Ishikawa (cell line): ENCODE results near the gene NRXN3.

Experiments used
- CEBPB ChIP-seq: IDR thresholded peaks from 2 replicates; pipeline ENCODE4 v1.6.1; 2012
- CREB1 ChIP-seq: IDR thresholded peaks from 2 replicates; pipeline ENCODE4 v1.6.1; 2012; ENCODE audit warnings: low read depth
- EP300 ChIP-seq: IDR thresholded peaks from 2 replicates; pipeline ENCODE4 v1.6.1; 2012; ENCODE audit warnings: borderline replicate concordance
- FOXM1 ChIP-seq: IDR thresholded peaks from 2 replicates; pipeline ENCODE4 v1.6.1; 2012; ENCODE audit warnings: low read depth, borderline replicate concordance
- MAX ChIP-seq: IDR thresholded peaks from 2 replicates; pipeline ENCODE4 v1.6.1; 2012
- RAD21 ChIP-seq: IDR thresholded peaks from 2 replicates; pipeline ENCODE4 v1.6.1; 2012; ENCODE audit warnings: low read depth
- TAF1 ChIP-seq: IDR thresholded peaks from 2 replicates; pipeline ENCODE4 v1.6.1; 2012; ENCODE audit warnings: low read depth, mild to moderate bottlenecking
- USF1 ChIP-seq: IDR thresholded peaks from 2 replicates; pipeline ENCODE4 v1.6.1; 2012
- ZBTB7A ChIP-seq: IDR thresholded peaks from 2 replicates; pipeline ENCODE4 v1.6.1; 2012; ENCODE audit warnings: low read depth

- TF ChIP-seq ZBTB7A: no peak
- TF ChIP-seq TAF1: no peak
- no peak for TF ChIP-seq MAX
- TF ChIP-seq RAD21: no peak
- no peak for TF ChIP-seq USF1
- no peak for TF ChIP-seq FOXM1
- no peak for TF ChIP-seq CREB1
- no peak for TF ChIP-seq CEBPB
- TF ChIP-seq EP300: no peak
These were observed 974.7 kb downstream of the NRXN3 start for GRCh38 chr14:79144896-79145295.
